OCI-LY1 (cell line): ENCODE results near the gene MTREX.

Source experiments
- CTCF ChIP-seq: fragments of 200-600 bp; sonication (generic), shearing (Covaris generic); IDR thresholded peaks from 2 replicates; pipeline ENCODE4 v1.5.1; 2017; ENCODE audit warnings: mild to moderate bottlenecking, antibody characterized with exemption, low read length, moderate library complexity, mixed read lengths
- EZH2 ChIP-seq: fragments of 200-600 bp; sonication (generic), shearing (Covaris generic); IDR thresholded peaks from 2 replicates; pipeline ENCODE4 v1.8.0; 2017; ENCODE audit warnings: borderline replicate concordance, mixed run types, mild to moderate bottlenecking, antibody characterized with exemption, low read length, moderate library complexity, mixed read lengths

- TF ChIP-seq CTCF: no peak
- TF ChIP-seq EZH2: no peak
Measured at GRCh38 chr5:55384072-55384471, 76.3 kb downstream of the MTREX start.
